ENCODE data around the gene ZNF202. TPM values are rescaled to one million over a fixed set of nuclear protein-coding genes. Genes with fewer than 3 reads are reported as not detected.

Gene ZNF202
- 10 to 100 TPM in 6 of 7 donors, 1 to 10 TPM in 1; 8.0 to 18.6 (median 14.9) TPM for total RNA-seq
- polyA plus RNA-seq: 1 to 10 TPM; 6.3 to 9.7 (median 9.1) TPM
- long read RNA-seq, donor 1: 0 reads
- long read RNA-seq, donor 2: 0 reads

- Histone ChIP-seq H3K9me3 (no peaks in the 10 kb centered on the region), H3K4me3 (peak within 1 kb of the TSS; percentile 81 to 97 (median 92)), H3K27me3 (replicated peaks in 1 of 7) (no peaks in the 10 kb centered on the region), H3K36me3 (peaks cover 0 to 25% (median 0%) of the 10 kb centered on the region in 6 donors), H3K4me1 (peaks cover 7 to 47% (median 28%) of the 10 kb centered on the region in 6 donors), H3K27ac (peak within 1 kb of the TSS; percentile 66 to 89 (median 85))
- intact Hi-C loops (cut with DNase I; ENCODE audit: low total_unique reads): no loop called here
- peak in 2 of 3 donors; percentile 20 to 26 for TF ChIP-seq POLR2A (IDR thresholded peaks at IDR 0.05)
- peak in 5 of 11 experiments; percentile 12 to 28 (median 21) for TF ChIP-seq CTCF (IDR thresholded peaks at IDR 0.05 in 8 of 11, conservative IDR thresholded peaks at IDR 0.05 in 3 of 11)
- peak; percentile 90 to 96 (median 93) for TF ChIP-seq POLR2AphosphoS5 (IDR thresholded peaks at IDR 0.05)
- WGBS, 5 donors: 0 to 1% (median 1%) methylated on average over 46 to 67 of the region's 67 CpGs
- DNase-seq: peak; percentile 98
These were observed at the start of gene ZNF202 for GRCh38 chr11:123741159-123742030. Gene ZNF202 (minus strand): TSS chr11:123741660. CDS start chr11:123730888, 10,772 bp downstream.

- H3K4me3 ChIP-seq: no peak overlapping the region
- 64 to 86% (median 71%) methylated on average over 1 of the region's 1 CpG for WGBS, 5 donors
- H3K9me3 ChIP-seq: peaks cover 0 to 6% (median 0%) of the 10 kb centered on the region in 8 donors
- TF ChIP-seq POLR2A (IDR thresholded peaks at IDR 0.05): no peak
- no peak for TF ChIP-seq POLR2AphosphoS5 (IDR thresholded peaks at IDR 0.05)
- TF ChIP-seq CTCF (IDR thresholded peaks at IDR 0.05 in 8 of 11, conservative IDR thresholded peaks at IDR 0.05 in 3 of 11): no peak
- intact Hi-C loops (cut with DNase I; ENCODE audit: low total_unique reads): no loop called here
- peaks cover 0 to 4% (median 0%) of the 10 kb centered on the region in 7 donors for H3K27me3 ChIP-seq (replicated peaks in 1 of 7)
- no peaks in the 10 kb centered on the region for H3K36me3 ChIP-seq
- no peak for DNase-seq
- no peaks in the 10 kb centered on the region for H3K4me1 ChIP-seq
- no peak overlapping the region for H3K27ac ChIP-seq
These were observed 42.1 kb upstream of the ZNF202 start for GRCh38 chr11:123783536-123783935.

GRCh38 chr11:123778511-123778910 is 37.1 kb upstream of the ZNF202 start:
- intact Hi-C loops (cut with DNase I; ENCODE audit: low total_unique reads): no loop called here

More at GRCh38 chr11:123778511-123778910, 37.1 kb upstream of the ZNF202 start:
- Histone ChIP-seq H3K27ac (no peak overlapping the region), H3K4me1 (no peaks in the 10 kb centered on the region), H3K4me3 (no peak overlapping the region), H3K9me3 (no peaks in the 10 kb centered on the region), H3K36me3 (no peaks in the 10 kb centered on the region), H3K27me3 (replicated peaks in 1 of 7) (peaks cover 0 to 4% (median 0%) of the 10 kb centered on the region in 7 donors)
- no peak for DNase-seq
- WGBS, 5 donors: 86 to 94% (median 90%) methylated on average over 1 of the region's 1 CpG
- TF ChIP-seq POLR2AphosphoS5 (IDR thresholded peaks at IDR 0.05) (no peak), CTCF (IDR thresholded peaks at IDR 0.05 in 8 of 11, conservative IDR thresholded peaks at IDR 0.05 in 3 of 11) (no peak), POLR2A (IDR thresholded peaks at IDR 0.05) (no peak)
